Measurements from ENCODE around the gene CMTM5. TPM values are rescaled to one million over a fixed set of nuclear protein-coding genes. Genes with fewer than 3 reads are reported as not detected.

The CMTM5 gene
- total and polyA plus RNA-seq, 4 donors = 33.9 to 78.2 (median 59.2) TPM

DNA sequence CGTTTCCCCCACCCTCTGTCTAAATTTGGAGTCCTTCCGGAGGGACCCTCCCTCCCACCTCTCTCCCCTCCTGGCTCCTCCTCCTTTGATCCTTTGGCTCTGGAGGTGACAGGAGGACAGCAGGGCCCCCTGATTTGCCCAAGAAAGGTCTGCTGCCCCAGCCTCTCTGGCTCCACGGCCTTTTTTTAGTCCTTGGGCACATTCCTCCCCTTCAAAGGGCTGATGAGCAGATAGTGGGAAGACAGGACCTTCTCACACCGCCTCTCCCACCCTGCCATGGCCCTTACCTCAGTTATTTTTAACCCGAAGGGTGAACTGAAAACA is 31.4 kb downstream of the CMTM5 start:
- H3K27me3 ChIP-seq (ENCODE audit: control insufficient read depth, insufficient read depth, low read length) = no peaks in the 10 kb centered on the region
- no peak overlapping the region for H3K27ac ChIP-seq (ENCODE audit: low read depth, low read length)
- no peak overlapping the region for H3K4me3 ChIP-seq (ENCODE audit: low read depth, low read length)
- H3K4me1 ChIP-seq (ENCODE audit: control insufficient read depth, insufficient read depth, low read length) = peaks cover 15% of the 10 kb centered on the region
- 58% methylated on average over 3 of the region's 5 CpGs for WGBS (ENCODE audit: insufficient coverage)
- no peaks in the 10 kb centered on the region for H3K36me3 ChIP-seq (ENCODE audit: control insufficient read depth, insufficient read depth, low read length)
- no peak for DNase-seq (ENCODE audit: low read depth in 4 of 6, low spot score in 6 of 6)
- no peaks in the 10 kb centered on the region for H3K9me3 ChIP-seq (ENCODE audit: control insufficient read depth, insufficient read depth, low read length)

DNA sequence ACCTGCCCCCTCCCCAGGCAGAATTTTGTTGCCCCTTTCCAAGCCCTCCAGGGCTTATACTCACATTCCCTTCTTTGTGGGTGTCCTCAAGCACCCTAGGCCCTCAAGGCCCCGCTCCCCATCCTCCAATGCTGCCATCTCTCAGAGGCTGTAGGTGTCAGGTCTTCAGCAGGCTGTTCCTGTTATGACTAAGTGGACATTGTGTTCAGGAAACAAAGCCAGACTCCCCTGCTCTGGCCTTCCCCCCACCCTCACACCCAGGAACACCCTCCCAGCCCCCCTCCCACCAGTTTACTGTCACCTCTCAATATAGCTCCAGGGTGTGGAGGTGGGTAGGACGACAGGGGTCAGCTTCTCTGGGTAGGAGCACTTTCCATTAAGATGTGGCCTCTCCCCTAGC is 32.6 kb downstream of the CMTM5 start:
- no peaks in the 10 kb centered on the region for H3K27me3 ChIP-seq (ENCODE audit: control insufficient read depth, insufficient read depth, low read length)
- no peak overlapping the region for H3K4me3 ChIP-seq (ENCODE audit: low read depth, low read length)
- no peak overlapping the region for H3K27ac ChIP-seq (ENCODE audit: low read depth, low read length)
- no peaks in the 10 kb centered on the region for H3K9me3 ChIP-seq (ENCODE audit: control insufficient read depth, insufficient read depth, low read length)
- peaks cover 4% of the 10 kb centered on the region for H3K36me3 ChIP-seq (ENCODE audit: control insufficient read depth, insufficient read depth, low read length)
- no peak for DNase-seq (ENCODE audit: low read depth in 4 of 6, low spot score in 6 of 6)
- no CpG with 5 or more reads among the region's 2 CpGs for WGBS (ENCODE audit: insufficient coverage)
- H3K4me1 ChIP-seq (ENCODE audit: control insufficient read depth, insufficient read depth, low read length) = peaks cover 15% of the 10 kb centered on the region

DNA sequence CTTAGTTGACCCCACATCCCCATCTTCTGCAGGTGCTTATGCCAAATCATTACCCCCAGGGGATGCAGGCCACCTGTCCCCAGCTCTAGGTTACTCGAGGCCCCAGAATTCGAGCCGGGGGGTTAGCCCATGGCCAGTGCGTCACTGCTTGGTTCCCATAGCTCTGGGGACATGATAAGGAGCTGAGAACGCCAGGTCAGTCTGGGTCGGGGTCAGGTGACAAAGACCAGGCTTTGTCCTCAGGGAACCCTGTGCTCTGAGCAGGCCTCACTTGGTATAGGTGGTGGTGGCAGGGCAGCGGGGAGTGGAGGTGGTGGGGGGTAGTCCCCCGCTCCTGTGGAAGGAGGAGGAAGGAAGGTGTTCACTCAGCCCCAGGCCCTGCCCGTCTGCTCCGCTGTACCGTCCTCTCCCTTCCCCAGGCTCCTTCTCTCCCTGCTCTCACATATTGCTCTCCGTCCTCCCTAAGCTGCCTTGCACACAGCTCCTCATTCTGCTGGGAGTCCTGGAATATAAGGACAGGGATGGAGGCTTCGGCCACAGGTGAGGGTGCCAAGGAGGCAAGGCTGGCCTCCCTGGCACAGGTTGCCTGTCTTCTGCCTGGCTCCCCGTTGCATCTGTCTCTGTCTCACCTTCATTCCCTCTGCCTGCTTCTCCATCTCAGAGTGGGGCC is 33.3 kb downstream of the CMTM5 start:
- peaks cover 15% of the 10 kb centered on the region for H3K4me1 ChIP-seq (ENCODE audit: control insufficient read depth, insufficient read depth, low read length)
- H3K36me3 ChIP-seq (ENCODE audit: control insufficient read depth, insufficient read depth, low read length) = peaks cover 4% of the 10 kb centered on the region
- no peaks in the 10 kb centered on the region for H3K27me3 ChIP-seq (ENCODE audit: control insufficient read depth, insufficient read depth, low read length)
- no peak overlapping the region for H3K27ac ChIP-seq (ENCODE audit: low read depth, low read length)
- WGBS (ENCODE audit: insufficient coverage) = 87% methylated on average over 8 of the region's 14 CpGs
- DNase-seq (ENCODE audit: low read depth in 4 of 6, low spot score in 6 of 6) = no peak
- no peaks in the 10 kb centered on the region for H3K9me3 ChIP-seq (ENCODE audit: control insufficient read depth, insufficient read depth, low read length)
- H3K4me3 ChIP-seq (ENCODE audit: low read depth, low read length) = no peak overlapping the region

DNA sequence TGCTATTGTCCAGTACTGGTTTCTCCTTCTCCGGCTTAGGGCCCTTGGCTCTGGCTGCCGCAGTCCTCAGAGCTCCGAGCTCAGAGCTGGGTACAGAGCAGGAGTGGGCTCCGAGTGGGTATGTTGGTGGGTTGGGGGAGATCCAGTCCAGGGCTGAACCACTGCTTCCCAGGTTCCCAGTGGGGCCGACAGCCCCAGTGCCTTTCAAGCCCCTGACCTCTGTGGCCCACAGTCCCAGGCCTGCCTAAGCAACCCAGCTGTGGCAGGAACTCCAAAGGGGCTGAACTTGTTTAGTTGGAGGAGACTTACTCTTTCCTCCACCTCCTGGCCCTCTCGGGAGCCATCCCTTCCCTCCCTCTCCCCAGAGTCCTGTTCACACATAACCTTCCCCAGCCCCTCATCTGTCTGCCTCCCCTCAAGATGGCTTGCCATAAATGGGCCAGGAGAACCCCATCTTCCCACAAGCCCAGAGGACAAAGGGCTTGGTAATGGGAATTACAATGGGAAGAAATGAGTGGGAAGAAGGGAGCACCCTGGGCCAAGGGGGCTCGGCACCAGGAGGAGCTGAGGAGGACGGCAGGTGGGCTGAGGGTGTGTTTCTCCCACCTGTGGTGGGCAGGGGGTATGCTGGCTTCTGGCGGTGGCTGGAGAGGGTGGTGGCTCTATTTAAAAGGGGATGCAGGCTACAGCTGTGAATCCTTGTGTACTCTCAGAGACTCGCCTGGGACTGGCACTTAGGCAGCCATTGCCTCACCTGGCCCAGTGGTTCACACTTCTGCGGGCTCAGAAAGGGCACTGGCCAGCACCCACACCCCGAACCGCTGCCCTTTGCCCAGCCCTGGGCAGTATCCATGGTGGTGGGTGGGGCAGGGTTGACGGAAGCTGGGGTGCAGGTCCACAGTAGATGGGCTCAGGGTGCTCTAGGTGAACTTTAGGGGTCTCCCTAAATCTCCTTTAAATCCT is 35.0 kb downstream of the CMTM5 start:
- H3K36me3 ChIP-seq (ENCODE audit: control insufficient read depth, insufficient read depth, low read length) = peaks cover 10% of the 10 kb centered on the region
- no peak overlapping the region for H3K27ac ChIP-seq (ENCODE audit: low read depth, low read length)
- H3K4me3 ChIP-seq (ENCODE audit: low read depth, low read length) = no peak overlapping the region
- peaks cover 9% of the 10 kb centered on the region for H3K4me1 ChIP-seq (ENCODE audit: control insufficient read depth, insufficient read depth, low read length)
- H3K9me3 ChIP-seq (ENCODE audit: control insufficient read depth, insufficient read depth, low read length) = no peaks in the 10 kb centered on the region
- no peaks in the 10 kb centered on the region for H3K27me3 ChIP-seq (ENCODE audit: control insufficient read depth, insufficient read depth, low read length)
- 85% methylated on average over 11 of the region's 14 CpGs for WGBS (ENCODE audit: insufficient coverage)
- no peak for DNase-seq (ENCODE audit: low read depth in 4 of 6, low spot score in 6 of 6)

DNA sequence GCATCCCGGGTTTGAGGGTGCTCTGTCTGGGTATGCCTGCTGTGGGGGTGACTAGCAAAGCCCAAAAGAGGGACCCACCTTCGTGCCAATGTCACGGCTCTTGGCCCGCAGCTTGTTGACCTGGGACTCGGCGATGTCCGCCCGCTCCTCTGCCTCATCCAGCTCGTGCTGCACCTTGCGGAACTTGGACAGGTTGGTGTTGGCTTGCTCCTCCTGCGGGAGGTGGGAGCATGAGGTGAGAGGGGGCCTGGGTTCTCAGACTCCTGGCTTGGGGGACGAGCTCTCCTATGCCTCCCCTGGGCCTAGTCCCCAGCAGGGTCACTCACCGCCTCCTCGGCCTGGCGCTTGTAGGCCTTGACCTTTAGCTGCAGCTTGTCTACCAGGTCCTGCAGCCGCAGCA is 36.8 kb downstream of the CMTM5 start:
- no peak for DNase-seq (ENCODE audit: low read depth in 4 of 6, low spot score in 6 of 6)
- H3K9me3 ChIP-seq (ENCODE audit: control insufficient read depth, insufficient read depth, low read length) = no peaks in the 10 kb centered on the region
- H3K36me3 ChIP-seq (ENCODE audit: control insufficient read depth, insufficient read depth, low read length) = peaks cover 17% of the 10 kb centered on the region
- H3K27me3 ChIP-seq (ENCODE audit: control insufficient read depth, insufficient read depth, low read length) = no peaks in the 10 kb centered on the region
- no peak overlapping the region for H3K4me3 ChIP-seq (ENCODE audit: low read depth, low read length)
- peaks cover 9% of the 10 kb centered on the region for H3K4me1 ChIP-seq (ENCODE audit: control insufficient read depth, insufficient read depth, low read length)
- 91% methylated on average over 13 of the region's 16 CpGs for WGBS (ENCODE audit: insufficient coverage)
- no peak overlapping the region for H3K27ac ChIP-seq (ENCODE audit: low read depth, low read length)

DNA sequence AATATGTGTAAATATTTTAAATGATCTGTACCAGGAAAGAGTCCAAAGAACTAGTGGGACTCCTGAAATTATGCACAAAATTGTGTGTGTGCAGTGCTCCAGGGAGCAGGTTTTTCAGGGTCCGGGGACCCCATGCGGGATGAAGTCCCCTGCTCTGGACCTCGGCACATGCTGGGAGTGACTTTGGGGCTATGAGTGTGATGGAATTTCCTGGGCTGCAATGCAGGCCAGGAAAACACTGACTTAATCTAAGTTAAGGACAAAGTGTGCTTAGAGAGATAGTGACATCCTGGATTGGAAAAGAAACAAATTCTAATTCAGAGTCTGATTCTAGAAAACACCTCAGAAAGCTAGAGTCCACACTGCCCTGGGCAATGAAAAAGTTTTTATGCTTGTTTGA is 37.4 kb downstream of the CMTM5 start:
- Histone ChIP-seq H3K27me3 (ENCODE audit: control insufficient read depth, insufficient read depth, low read length) (no peaks in the 10 kb centered on the region), H3K4me3 (ENCODE audit: low read depth, low read length) (no peak overlapping the region), H3K27ac (ENCODE audit: low read depth, low read length) (no peak overlapping the region), H3K4me1 (ENCODE audit: control insufficient read depth, insufficient read depth, low read length) (peaks cover 9% of the 10 kb centered on the region), H3K9me3 (ENCODE audit: control insufficient read depth, insufficient read depth, low read length) (no peaks in the 10 kb centered on the region), H3K36me3 (ENCODE audit: control insufficient read depth, insufficient read depth, low read length) (peaks cover 18% of the 10 kb centered on the region)
- no peak for DNase-seq (ENCODE audit: low read depth in 4 of 6, low spot score in 6 of 6)
- 79% methylated on average over 3 of the region's 3 CpGs for WGBS (ENCODE audit: insufficient coverage)

DNA sequence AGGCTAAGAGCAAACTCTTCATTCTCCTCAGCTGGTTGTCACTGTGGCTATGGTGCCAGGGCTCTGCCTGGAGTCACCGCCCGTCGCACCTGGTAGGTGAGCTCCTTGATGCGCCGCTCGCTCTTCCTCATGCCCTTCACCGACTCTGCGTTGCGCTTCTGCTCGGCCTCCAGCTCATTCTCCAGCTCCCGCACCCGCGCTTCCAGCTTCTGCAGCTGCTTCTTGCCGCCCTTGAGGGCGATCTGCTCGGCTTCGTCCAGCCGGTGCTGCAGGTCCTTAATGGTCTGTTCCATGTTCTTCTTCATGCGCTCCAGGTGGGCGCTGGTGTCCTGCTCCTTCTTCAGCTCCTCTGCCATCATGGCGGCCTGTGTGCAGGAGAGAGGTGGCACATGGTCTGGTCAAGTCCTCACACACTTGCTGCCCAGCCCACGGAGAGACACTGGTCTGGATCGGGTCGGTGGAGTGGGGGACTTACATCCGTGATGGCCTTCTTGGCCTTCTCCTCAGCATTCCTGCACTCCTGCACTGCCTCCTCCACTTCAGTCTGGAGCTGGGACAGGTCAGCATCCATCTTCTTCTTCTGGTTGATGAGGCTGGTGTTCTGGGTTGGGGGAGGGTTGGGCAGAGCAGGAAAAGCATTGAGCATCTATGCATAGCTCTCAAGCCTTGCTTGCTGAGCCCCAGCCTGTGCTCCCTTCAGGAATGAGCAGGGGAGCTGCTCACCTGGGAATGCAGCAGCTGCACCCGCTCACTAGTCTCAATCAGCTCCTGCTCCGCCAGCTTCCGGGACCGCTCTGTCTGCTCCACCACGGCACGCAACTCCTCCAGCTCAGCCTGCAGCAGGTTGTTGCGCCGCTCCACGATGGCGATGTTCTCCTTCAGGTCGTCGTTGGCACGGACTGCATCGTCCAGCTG is 38.3 kb downstream of the CMTM5 start:
- no peaks in the 10 kb centered on the region for H3K9me3 ChIP-seq (ENCODE audit: control insufficient read depth, insufficient read depth, low read length)
- peaks cover 9% of the 10 kb centered on the region for H3K4me1 ChIP-seq (ENCODE audit: control insufficient read depth, insufficient read depth, low read length)
- no peak for DNase-seq (ENCODE audit: low read depth in 4 of 6, low spot score in 6 of 6)
- no peaks in the 10 kb centered on the region for H3K27me3 ChIP-seq (ENCODE audit: control insufficient read depth, insufficient read depth, low read length)
- no peak overlapping the region for H3K27ac ChIP-seq (ENCODE audit: low read depth, low read length)
- no peak overlapping the region for H3K4me3 ChIP-seq (ENCODE audit: low read depth, low read length)
- WGBS (ENCODE audit: insufficient coverage) = 96% methylated on average over 36 of the region's 39 CpGs
- peaks cover 23% of the 10 kb centered on the region for H3K36me3 ChIP-seq (ENCODE audit: control insufficient read depth, insufficient read depth, low read length)

DNA sequence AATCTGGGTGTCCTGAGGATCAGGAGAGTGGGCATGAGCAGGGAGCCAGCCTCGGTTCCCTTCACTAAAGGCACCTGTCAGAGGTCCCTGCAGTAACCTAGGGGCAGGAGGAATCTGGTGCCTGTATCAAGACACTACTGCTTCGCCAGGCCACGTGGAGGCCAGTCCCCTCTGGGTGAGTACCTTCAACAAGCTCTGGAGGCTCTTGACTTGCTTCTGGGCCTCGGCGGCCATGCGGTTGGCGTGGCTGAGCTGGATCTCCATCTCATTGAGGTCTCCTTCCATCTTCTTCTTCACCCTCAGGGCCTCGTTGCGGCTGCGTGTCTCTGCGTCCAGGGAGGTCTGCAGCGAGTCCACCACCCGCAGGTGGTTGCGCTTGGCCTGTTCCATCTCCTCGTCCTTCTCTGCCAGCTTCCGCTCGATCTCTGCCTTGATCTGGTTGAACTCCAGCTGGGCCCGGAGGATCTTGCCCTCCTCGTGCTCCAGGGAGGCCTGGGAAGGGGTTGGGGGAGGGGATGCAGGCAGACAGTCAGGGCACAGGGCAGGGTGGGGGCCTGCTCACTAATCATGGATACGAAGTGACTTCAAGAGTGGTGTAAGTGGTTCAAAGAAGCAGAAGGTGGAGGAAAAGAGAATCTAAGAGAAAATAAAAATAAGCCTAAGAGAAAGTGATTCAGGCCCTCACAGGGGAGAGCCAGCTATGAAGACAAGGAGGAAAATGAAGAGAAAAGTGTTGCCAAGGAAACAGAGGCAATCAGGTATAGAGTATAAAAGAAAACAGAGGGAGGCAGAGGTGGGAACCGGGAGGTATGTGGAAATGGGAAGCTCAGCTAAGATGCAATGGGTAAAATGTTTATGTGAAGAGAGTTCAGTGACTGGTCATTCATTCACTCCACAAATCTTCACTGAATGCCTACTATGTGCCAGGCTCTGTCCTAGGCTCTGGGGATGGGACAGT is 39.3 kb downstream of the CMTM5 start:
- H3K27ac ChIP-seq (ENCODE audit: low read depth, low read length) = no peak overlapping the region

More for the DNA sequence above, 39.3 kb downstream of the CMTM5 start:
- peak in 1 of 6 donors; percentile 70 for DNase-seq (ENCODE audit: low read depth in 4 of 6, low spot score in 6 of 6)
- no peak overlapping the region for H3K4me3 ChIP-seq (ENCODE audit: low read depth, low read length)
- no peaks in the 10 kb centered on the region for H3K9me3 ChIP-seq (ENCODE audit: control insufficient read depth, insufficient read depth, low read length)
- H3K4me1 ChIP-seq (ENCODE audit: control insufficient read depth, insufficient read depth, low read length) = peaks cover 9% of the 10 kb centered on the region
- H3K27me3 ChIP-seq (ENCODE audit: control insufficient read depth, insufficient read depth, low read length) = no peaks in the 10 kb centered on the region
- WGBS (ENCODE audit: insufficient coverage) = 75% methylated on average over 18 of the region's 21 CpGs
- H3K36me3 ChIP-seq (ENCODE audit: control insufficient read depth, insufficient read depth, low read length) = peaks cover 23% of the 10 kb centered on the region
